ENCODE data around the gene YBX3. TPM values are rescaled to one million over a fixed set of nuclear protein-coding genes. Genes with fewer than 3 reads are reported as not detected.

The YBX3 gene
- total and polyA plus RNA-seq, 2 of the 13 experiments (the other 11 are each of a cell fraction or from before 2014, with no cell fraction given), result 77.5 to 99.6 TPM

GRCh38 chr12:10735428-10735827 lies 12.3 kb upstream of the YBX3 start:
- Histone ChIP-seq H3K36me3 (replicated peaks in 1 of 2; ENCODE audit: control insufficient read depth in 1 of 2, insufficient read depth in 2 of 2, low read length in 2 of 2) (no peaks in the 10 kb centered on the region), H3K9ac (ENCODE audit: insufficient read depth, low read depth, low read length) (no peak overlapping the region), H4K20me1 (ENCODE audit: insufficient read depth, low read length) (no peaks in the 10 kb centered on the region), H3K27ac (ENCODE audit: extremely low read length, insufficient read depth, low read length) (no peak overlapping the region), H3K9me3 (ENCODE audit: low read length) (no peaks in the 10 kb centered on the region), H3K4me3 (replicated peaks in 1 of 3; ENCODE audit: insufficient read depth in 1 of 3, low read depth in 2 of 3, low read length in 3 of 3) (no peak overlapping the region), H3K4me2 (ENCODE audit: low read depth, low read length) (no peak overlapping the region), H3K4me1 (ENCODE audit: insufficient read depth, low read length) (0 out of 2 replicates have a peak, but pooled peaks cover 10% of the 10 kb centered on the region), H3K79me2 (ENCODE audit: insufficient read depth, low read length) (no peaks in the 10 kb centered on the region), H2AFZ (ENCODE audit: low read length) (no peak overlapping the region), H3K27me3 (ENCODE audit: control insufficient read depth in 1 of 2, insufficient read depth in 2 of 2, low read length in 2 of 2) (peaks cover 0 to 44% of the 10 kb centered on the region in 2 experiments; a peak in 3 of 5 replicates)
- no TSS peak for BruUV-seq (replicated peaks)
- ATAC-seq (no peak), DNase-seq (ENCODE audit: low spot score) (no peak), FAIRE-seq (no peak)
- ChIA-PET POLR2A (no interaction called here), CTCF (ENCODE audit: low intra/inter-chr PET ratio, low total read pairs) (no interaction called here)
- intact Hi-C loops (cut with micrococcal nuclease; ENCODE audit: unreplicated experiment), result no loop called here
- TF ChIP-seq CREM (IDR thresholded peaks at IDR 0.05) (no peak), CREM (CRISPR knock-in tag; IDR thresholded peaks at IDR 0.05) (no peak), ZNF563 (CRISPR knock-in tag; IDR thresholded peaks at IDR 0.05) (no peak), AKNA (CRISPR knock-in tag; IDR thresholded peaks at IDR 0.05; ENCODE audit: borderline replicate concordance) (no peak), FOXC1 (CRISPR knock-in tag; IDR thresholded peaks at IDR 0.05; ENCODE audit: borderline replicate concordance) (no peak), HINFP (CRISPR knock-in tag; IDR thresholded peaks at IDR 0.05; ENCODE audit: low read depth) (no peak), ZMAT3 (CRISPR knock-in tag; conservative IDR thresholded peaks at IDR 0.05) (no peak), CC2D1A (CRISPR knock-in tag; IDR thresholded peaks at IDR 0.05) (no peak), ZNF703 (CRISPR knock-in tag; IDR thresholded peaks at IDR 0.05; ENCODE audit: borderline replicate concordance) (no peak), THAP11 (CRISPR knock-in tag; IDR thresholded peaks at IDR 0.05) (no peak), SIN3B (IDR thresholded peaks at IDR 0.05; ENCODE audit: low read length) (no peak)
- in situ Hi-C loops (cut with HindIII; ENCODE audit: extremely low pct_ligation_motif_present, low pct_unique_long_range_greater_than_20kb), result no loop called here

All from HepG2 (cell line).